Neutrophil (primary cell): Measurements from ENCODE around the gene DEPDC5.

ENCODE experiments used
- H3K27ac ChIP-seq: fragments of 200-600 bp; sonication (generic); 2 replicates; pipeline ENCODE4 v1.5.1; 2016; ENCODE audit warnings: mild to moderate bottlenecking, moderate library complexity
- H3K27me3 ChIP-seq: fragments of 200-600 bp; sonication (generic); 2 replicates; pipeline ENCODE4 v1.6.0; 2016; ENCODE audit warnings: mild to moderate bottlenecking
- H3K36me3 ChIP-seq: fragments of 200-600 bp; sonication (generic); 2 replicates; pipeline ENCODE4 v1.5.1; 2017
- H3K4me1 ChIP-seq, 2 experiments: fragments of 200-600 bp in 1 of 2; sonication (generic) in 1 of 2; 1 replicate in 1 of 2; 2 replicates in 1 of 2; pipeline versions ENCODE4 v1.5.1 to v1.6.1; 2013 to 2016; ENCODE audit warnings: low read depth in 1 of 2, low read length in 1 of 2, mild to moderate bottlenecking in 1 of 2, moderate library complexity in 1 of 2; ENCODE audit not compliant: control insufficient read depth in 1 of 2, insufficient read depth in 1 of 2
- H3K4me3 ChIP-seq, 2 experiments: fragments of 200-600 bp in 1 of 2; sonication (generic) in 1 of 2; 1 replicate in 1 of 2; 2 replicates in 1 of 2; pipeline ENCODE4 v1.5.1; 2013 to 2016; ENCODE audit warnings: low read depth in 1 of 2, low read length in 1 of 2, mild to moderate bottlenecking in 1 of 2, moderate library complexity in 1 of 2
- H3K9me3 ChIP-seq: fragments of 200-600 bp; sonication (generic); 2 replicates; pipeline ENCODE4 v1.5.1; 2016
- CTCF ChIP-seq: fragments of 200-600 bp; sonication (generic); IDR thresholded peaks from 2 replicates; pipeline ENCODE4 v1.5.1; 2016; ENCODE audit warnings: antibody characterized with exemption

Gene DEPDC5

GRCh38 chr22:31915586-31915985 lies 161.8 kb downstream of the DEPDC5 start:
- TF ChIP-seq CTCF: no peak
- Histone ChIP-seq H3K27me3 (no peaks in the 10 kb centered on the region), H3K4me3 (no peak overlapping the region), H3K36me3 (peaks cover 11% of the 10 kb centered on the region), H3K27ac (no peak overlapping the region), H3K9me3 (no peaks in the 10 kb centered on the region), H3K4me1 (peaks cover 38 to 53% of the 10 kb centered on the region in 2 experiments)

- TF ChIP-seq CTCF: no peak
- Histone ChIP-seq H3K9me3 (no peaks in the 10 kb centered on the region), H3K4me3 (peak overlapping the region; percentile 2 to 39), H3K27me3 (no peaks in the 10 kb centered on the region), H3K4me1 (peaks cover 56 to 71% of the 10 kb centered on the region in 2 experiments), H3K36me3 (no peaks in the 10 kb centered on the region), H3K27ac (peak overlapping the region; percentile 69)
Observed at GRCh38 chr22:31917227-31917921, 163.6 kb downstream of the DEPDC5 start.

- no peaks in the 10 kb centered on the region for H3K27me3 ChIP-seq
- no peak overlapping the region for H3K4me3 ChIP-seq
- H3K36me3 ChIP-seq: no peaks in the 10 kb centered on the region
- H3K4me1 ChIP-seq: peaks cover 75 to 92% of the 10 kb centered on the region in 2 experiments
- no peak overlapping the region for H3K27ac ChIP-seq
- no peaks in the 10 kb centered on the region for H3K9me3 ChIP-seq
- TF ChIP-seq CTCF: no peak
Observed at GRCh38 chr22:31919730-31920129, 165.9 kb downstream of the DEPDC5 start.

GRCh38 chr22:31920306-31920705 lies 166.5 kb downstream of the DEPDC5 start:
- no peaks in the 10 kb centered on the region for H3K27me3 ChIP-seq
- TF ChIP-seq CTCF: no peak
- no peak overlapping the region for H3K4me3 ChIP-seq
- H3K4me1 ChIP-seq: peaks cover 75 to 92% of the 10 kb centered on the region in 2 experiments
- H3K36me3 ChIP-seq: no peaks in the 10 kb centered on the region
- H3K27ac ChIP-seq: peak overlapping the region; percentile 12
- H3K9me3 ChIP-seq: no peaks in the 10 kb centered on the region

- Histone ChIP-seq H3K4me3 (no peak overlapping the region), H3K27ac (peak overlapping the region; percentile 12)
Observed at GRCh38 chr22:31921106-31921505, 167.3 kb downstream of the DEPDC5 start.

More at GRCh38 chr22:31921106-31921505, 167.3 kb downstream of the DEPDC5 start:
- Histone ChIP-seq H3K9me3 (no peaks in the 10 kb centered on the region), H3K27me3 (no peaks in the 10 kb centered on the region), H3K4me1 (peaks cover 75 to 84% of the 10 kb centered on the region in 2 experiments), H3K36me3 (no peaks in the 10 kb centered on the region)
- no peak for TF ChIP-seq CTCF
